ENCODE measurements around the gene SIGLEC8. TPM values are rescaled to one million over a fixed set of nuclear protein-coding genes. Genes with fewer than 3 reads are reported as not detected.

SIGLEC8 gene
- total RNA-seq, 1 experiment from 2014 or later = not detected

DNA sequence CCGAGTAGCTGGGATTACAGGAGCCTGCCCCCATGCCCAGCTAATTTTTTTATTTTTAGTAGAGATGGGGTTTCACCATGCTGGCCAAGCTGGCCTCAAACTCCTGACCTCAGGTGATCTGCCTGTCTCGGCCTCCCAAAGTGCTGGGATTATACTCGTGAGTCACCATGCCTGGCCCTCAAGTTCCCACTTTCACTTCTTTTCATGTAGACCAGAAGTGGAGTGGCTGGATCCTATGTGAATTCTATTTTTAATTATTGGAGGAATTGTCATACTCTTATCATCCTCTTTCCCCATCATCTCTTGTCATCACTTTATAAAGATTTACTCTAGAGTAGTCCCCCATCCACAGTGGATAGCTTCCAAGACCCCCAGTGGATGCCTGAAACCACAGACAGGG lies 28.0 kb downstream of the SIGLEC8 start:
- Histone ChIP-seq H3K9me3 (ENCODE audit: control insufficient read depth in 1 of 2, insufficient read depth in 1 of 2, low read depth in 1 of 2, low read length in 2 of 2) (no peaks in the 10 kb centered on the region), H3K27me3 (ENCODE audit: insufficient read depth, low read length) (peaks cover 55% of the 10 kb centered on the region), H3K4me3 (replicated peaks in 1 of 2; ENCODE audit: low read depth in 1 of 2, low read length in 2 of 2) (no peak overlapping the region), H3K79me2 (ENCODE audit: insufficient read depth, low read length) (no peaks in the 10 kb centered on the region), H3K27ac (ENCODE audit: low read depth, low read length) (no peak overlapping the region), H3K9me2 (ENCODE audit: insufficient read depth) (no peaks in the 10 kb centered on the region), H3K9ac (ENCODE audit: low read length) (no peak overlapping the region), H2AFZ (ENCODE audit: low read depth, low read length, poor library complexity, severe bottlenecking) (no peak overlapping the region), H4K20me1 (ENCODE audit: insufficient read depth) (no peaks in the 10 kb centered on the region), H3K36me3 (ENCODE audit: control insufficient read depth in 1 of 2, insufficient read depth in 2 of 2, low read length in 2 of 2) (no peaks in the 10 kb centered on the region), H3K4me1 (ENCODE audit: control insufficient read depth in 1 of 2, insufficient read depth in 2 of 2, low read length in 2 of 2) (no peaks in the 10 kb centered on the region), H3K4me2 (ENCODE audit: low read length) (no peak overlapping the region)
- intact Hi-C loops (cut with micrococcal nuclease) = no loop called here
- DNase-seq (ENCODE audit: low read depth, low spot score) = no peak
- RAD21 ChIA-PET (ENCODE audit: low non-redundant PET in 1 of 2, low total read pairs in 2 of 2, uncharacterized antibody in 2 of 2, unreplicated experiment in 2 of 2) = no interaction called here
- CTCF ChIA-PET = no interaction called here
- no peak for ATAC-seq
- POLR2A ChIA-PET = no interaction called here
- no TSS peak for BruUV-seq (replicated peaks)
- TF ChIP-seq CEBPB (IDR thresholded peaks at IDR 0.05; ENCODE audit: low read depth) = no peak
- no peak for TF ChIP-seq EZH2phosphoT487 (IDR thresholded peaks at IDR 0.05; ENCODE audit: borderline replicate concordance)
- no peak for TF ChIP-seq JUND (IDR thresholded peaks at IDR 0.05)
- TF ChIP-seq POLR2A (IDR thresholded peaks at IDR 0.05; ENCODE audit: borderline replicate concordance, extremely low read depth, insufficient read depth, insufficient read length) = no peak
- no peak for TF ChIP-seq ZNF274 (IDR thresholded peaks at IDR 0.05; ENCODE audit: low read depth, low read length)
- TF ChIP-seq, protein P1, sequence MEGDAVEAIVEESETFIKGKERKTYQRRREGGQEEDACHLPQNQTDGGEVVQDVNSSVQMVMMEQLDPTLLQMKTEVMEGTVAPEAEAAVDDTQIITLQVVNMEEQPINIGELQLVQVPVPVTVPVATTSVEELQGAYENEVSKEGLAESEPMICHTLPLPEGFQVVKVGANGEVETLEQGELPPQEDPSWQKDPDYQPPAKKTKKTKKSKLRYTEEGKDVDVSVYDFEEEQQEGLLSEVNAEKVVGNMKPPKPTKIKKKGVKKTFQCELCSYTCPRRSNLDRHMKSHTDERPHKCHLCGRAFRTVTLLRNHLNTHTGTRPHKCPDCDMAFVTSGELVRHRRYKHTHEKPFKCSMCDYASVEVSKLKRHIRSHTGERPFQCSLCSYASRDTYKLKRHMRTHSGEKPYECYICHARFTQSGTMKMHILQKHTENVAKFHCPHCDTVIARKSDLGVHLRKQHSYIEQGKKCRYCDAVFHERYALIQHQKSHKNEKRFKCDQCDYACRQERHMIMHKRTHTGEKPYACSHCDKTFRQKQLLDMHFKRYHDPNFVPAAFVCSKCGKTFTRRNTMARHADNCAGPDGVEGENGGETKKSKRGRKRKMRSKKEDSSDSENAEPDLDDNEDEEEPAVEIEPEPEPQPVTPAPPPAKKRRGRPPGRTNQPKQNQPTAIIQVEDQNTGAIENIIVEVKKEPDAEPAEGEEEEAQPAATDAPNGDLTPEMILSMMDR (IDR thresholded peaks at IDR 0.05 in 2 of 3, conservative IDR thresholded peaks at IDR 0.05 in 1 of 3; ENCODE audit: borderline replicate concordance in 1 of 3, insufficient read depth in 1 of 3, low read depth in 2 of 3, low read length in 2 of 3) = no peak
- TF ChIP-seq SP1 (IDR thresholded peaks at IDR 0.05; ENCODE audit: low read depth) = no peak
- TF ChIP-seq YY1 (IDR thresholded peaks at IDR 0.05; ENCODE audit: extremely low read depth, insufficient replicate concordance, low read depth, low read length) = no peak
- TF ChIP-seq CBX3 (IDR thresholded peaks at IDR 0.05; ENCODE audit: low read depth) = no peak

DNA sequence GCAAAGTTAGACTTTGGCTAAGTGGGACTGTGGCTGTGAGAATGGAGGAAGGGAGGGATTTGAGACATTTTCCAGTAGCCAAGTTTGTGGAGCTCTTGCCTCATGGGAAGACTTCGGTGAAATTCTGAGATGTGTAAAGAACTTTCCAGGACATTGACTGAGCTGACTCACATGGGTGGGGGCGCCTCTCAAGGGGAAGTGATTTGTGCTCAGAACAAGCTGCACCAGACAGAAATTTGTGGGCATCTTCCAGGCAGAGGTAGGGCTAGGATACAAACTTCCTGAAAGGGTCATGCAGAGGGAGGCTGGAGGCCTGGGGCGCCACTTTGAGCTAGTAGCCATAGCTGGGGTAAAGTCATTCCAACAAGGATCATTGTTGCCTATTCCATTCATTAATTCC lies 31.1 kb downstream of the SIGLEC8 start:
- no peaks in the 10 kb centered on the region for H3K4me1 ChIP-seq (ENCODE audit: control insufficient read depth in 1 of 2, insufficient read depth in 2 of 2, low read length in 2 of 2)
- H3K36me3 ChIP-seq (ENCODE audit: control insufficient read depth in 1 of 2, insufficient read depth in 2 of 2, low read length in 2 of 2) = no peaks in the 10 kb centered on the region
- CTCF ChIA-PET = interaction anchor here (0.7 kb wide), 1 partner anchor 49 kb away, joined by 3 read pairs; no protein-coding TSS in a partner anchor
- H2AFZ ChIP-seq (ENCODE audit: low read depth, low read length, poor library complexity, severe bottlenecking) = no peak overlapping the region
- H3K27ac ChIP-seq (ENCODE audit: low read depth, low read length) = no peak overlapping the region
- no peak overlapping the region for H3K4me2 ChIP-seq (ENCODE audit: low read length)
- H3K9me3 ChIP-seq (ENCODE audit: control insufficient read depth in 1 of 2, insufficient read depth in 1 of 2, low read depth in 1 of 2, low read length in 2 of 2) = no peaks in the 10 kb centered on the region
- intact Hi-C loops (cut with micrococcal nuclease) = no loop called here
- no peak for DNase-seq (ENCODE audit: low read depth, low spot score)
- H3K27me3 ChIP-seq (ENCODE audit: insufficient read depth, low read length) = peaks cover 55% of the 10 kb centered on the region
- H3K9ac ChIP-seq (ENCODE audit: low read length) = no peak overlapping the region
- RAD21 ChIA-PET (ENCODE audit: low non-redundant PET in 1 of 2, low total read pairs in 2 of 2, uncharacterized antibody in 2 of 2, unreplicated experiment in 2 of 2) = no interaction called here
- no TSS peak for BruUV-seq (replicated peaks)
- POLR2A ChIA-PET = no interaction called here
- ATAC-seq = no peak
- H3K4me3 ChIP-seq (replicated peaks in 1 of 2; ENCODE audit: low read depth in 1 of 2, low read length in 2 of 2) = no peak overlapping the region
- H3K9me2 ChIP-seq (ENCODE audit: insufficient read depth) = no peaks in the 10 kb centered on the region
- no peaks in the 10 kb centered on the region for H4K20me1 ChIP-seq (ENCODE audit: insufficient read depth)
- no peaks in the 10 kb centered on the region for H3K79me2 ChIP-seq (ENCODE audit: insufficient read depth, low read length)
- TF ChIP-seq YY1 (IDR thresholded peaks at IDR 0.05; ENCODE audit: extremely low read depth, insufficient replicate concordance, low read depth, low read length) (no peak), CBX3 (IDR thresholded peaks at IDR 0.05; ENCODE audit: low read depth) (no peak), FOSL1 (IDR thresholded peaks at IDR 0.05; ENCODE audit: low read depth) (no peak), POLR2A (IDR thresholded peaks at IDR 0.05; ENCODE audit: borderline replicate concordance, extremely low read depth, insufficient read depth, insufficient read length) (no peak), ZFX (IDR thresholded peaks at IDR 0.05) (no peak), EZH2phosphoT487 (IDR thresholded peaks at IDR 0.05; ENCODE audit: borderline replicate concordance) (no peak), ZNF274 (IDR thresholded peaks at IDR 0.05; ENCODE audit: low read depth, low read length) (no peak), EGR1 (IDR thresholded peaks at IDR 0.05; ENCODE audit: low read depth) (no peak), JUND (IDR thresholded peaks at IDR 0.05) (no peak), EZH2 (IDR thresholded peaks at IDR 0.05) (no peak), ELF1 (IDR thresholded peaks at IDR 0.05; ENCODE audit: borderline replicate concordance, low read depth) (no peak)
- TF ChIP-seq, protein P1 (IDR thresholded peaks at IDR 0.05 in 2 of 3, conservative IDR thresholded peaks at IDR 0.05 in 1 of 3; ENCODE audit: borderline replicate concordance in 1 of 3, insufficient read depth in 1 of 3, low read depth in 2 of 3, low read length in 2 of 3) = no peak
- TF ChIP-seq, protein P2, sequence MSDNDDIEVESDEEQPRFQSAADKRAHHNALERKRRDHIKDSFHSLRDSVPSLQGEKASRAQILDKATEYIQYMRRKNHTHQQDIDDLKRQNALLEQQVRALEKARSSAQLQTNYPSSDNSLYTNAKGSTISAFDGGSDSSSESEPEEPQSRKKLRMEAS (IDR thresholded peaks at IDR 0.05) = no peak
